Transverse colon (tissue), 4 donors: ENCODE results near the gene OR6K3. TPM values are rescaled to one million over a fixed set of nuclear protein-coding genes. Genes with fewer than 3 reads are reported as not detected.

ENCODE experiments used
- DNase-seq: peaks from one replicate; pipeline ENCODE4 v3.0.0-alpha.2; 2019
- H3K27ac ChIP-seq, 4 donors: fragments of 200-600 bp; sonication (generic); 2 replicates each; pipeline ENCODE4 v1.5.1; 2016 to 2018; ENCODE audit warnings: inconsistent platforms in 4 of 4
- H3K27me3 ChIP-seq: fragments of 200-600 bp; sonication (generic); 2 replicates; pipeline ENCODE4 v1.5.1; 2017; ENCODE audit warnings: inconsistent platforms
- H3K36me3 ChIP-seq, 4 donors: fragments of 200-600 bp; sonication (generic); 2 replicates each; pipeline ENCODE4 v1.5.1; 2017 to 2019; ENCODE audit warnings: inconsistent platforms in 4 of 4
- H3K4me1 ChIP-seq, 4 donors: fragments of 200-600 bp; sonication (generic); 2 replicates each; pipeline ENCODE4 v1.5.1; 2017 to 2020; ENCODE audit warnings: inconsistent platforms in 4 of 4
- H3K4me3 ChIP-seq, 4 donors: fragments of 200-600 bp; sonication (generic); 1 replicate in 1 of 4; 2 replicates in 3 of 4; pipeline versions ENCODE4 v1.5.1 to v1.6.1; 2017 to 2019; ENCODE audit warnings: inconsistent platforms in 4 of 4
- H3K9me3 ChIP-seq, 2 donors: fragments of 200-600 bp; sonication (generic); 2 replicates each; pipeline ENCODE4 v1.5.1; 2017 to 2019; ENCODE audit warnings: inconsistent platforms in 2 of 2
- EP300 ChIP-seq: sonication (generic); formaldehyde crosslinking; IDR thresholded peaks from one replicate; pipeline ENCODE4 v1.6.1; 2017; ENCODE audit warnings: antibody characterized with exemption, low read depth
- POLR2A ChIP-seq: fragments of 450-650 bp; IDR thresholded peaks from one replicate; pipeline ENCODE4 v1.6.1; 2016; ENCODE audit warnings: antibody characterized with exemption, mild to moderate bottlenecking, moderate library complexity
- POLR2AphosphoS5 ChIP-seq, 3 donors: sonication (generic); formaldehyde crosslinking; IDR thresholded peaks; one replicate each; pipeline ENCODE4 v1.6.1; 2016; ENCODE audit warnings: antibody characterized with exemption in 3 of 3
- WGBS, 2 donors: methylation state at CpG; one replicate each; pipeline ENCODE4 v1.1.5; 2018; ENCODE audit warnings: low coverage in 1 of 2; 5-methylcytosine and 5-hydroxymethylcytosine counted together
- in situ Hi-C, 4 donors: fragments of 200-750 bp; cut with MboI; loops; one replicate each; pipeline versions ENCODE4 v1.15.0 to v1.15.1; 2017; ENCODE audit warnings: low sequenced_read_pairs in 3 of 4, low pct_ligation_motif_present in 1 of 4, low pct_unique_long_range_greater_than_20kb in 1 of 4
- intact Hi-C: fragments of 100-400 bp; cut with DNase I; formaldehyde crosslinking; loops from one replicate; pipeline ENCODE4 v1.15.1; 2023; ENCODE audit warnings: low total_unique reads
- total RNA-seq, 4 donors: library from RNA; depleted of rRNA; stranded (reverse); fragments of >200 nt; gene quantifications; one replicate each; pipeline ENCODE4 v1.1.0, GENCODE V29; 2016
- TF ChIP-seq, protein P1 (sequence below), 5 experiments: fragments of 200-600 bp in 3 of 5; fragments of 450-650 bp in 2 of 5; sonication (generic) in 3 of 5; IDR thresholded peaks; 1 replicate in 2 of 5; 2 replicates in 3 of 5; pipeline ENCODE4 v1.5.1; 2016 to 2017; ENCODE audit warnings: antibody characterized with exemption in 5 of 5, inconsistent platforms in 3 of 5, mild to moderate bottlenecking in 2 of 5, moderate library complexity in 1 of 5

OR6K3 gene
- total RNA-seq, 4 donors from 2014 or later = not detected

DNA sequence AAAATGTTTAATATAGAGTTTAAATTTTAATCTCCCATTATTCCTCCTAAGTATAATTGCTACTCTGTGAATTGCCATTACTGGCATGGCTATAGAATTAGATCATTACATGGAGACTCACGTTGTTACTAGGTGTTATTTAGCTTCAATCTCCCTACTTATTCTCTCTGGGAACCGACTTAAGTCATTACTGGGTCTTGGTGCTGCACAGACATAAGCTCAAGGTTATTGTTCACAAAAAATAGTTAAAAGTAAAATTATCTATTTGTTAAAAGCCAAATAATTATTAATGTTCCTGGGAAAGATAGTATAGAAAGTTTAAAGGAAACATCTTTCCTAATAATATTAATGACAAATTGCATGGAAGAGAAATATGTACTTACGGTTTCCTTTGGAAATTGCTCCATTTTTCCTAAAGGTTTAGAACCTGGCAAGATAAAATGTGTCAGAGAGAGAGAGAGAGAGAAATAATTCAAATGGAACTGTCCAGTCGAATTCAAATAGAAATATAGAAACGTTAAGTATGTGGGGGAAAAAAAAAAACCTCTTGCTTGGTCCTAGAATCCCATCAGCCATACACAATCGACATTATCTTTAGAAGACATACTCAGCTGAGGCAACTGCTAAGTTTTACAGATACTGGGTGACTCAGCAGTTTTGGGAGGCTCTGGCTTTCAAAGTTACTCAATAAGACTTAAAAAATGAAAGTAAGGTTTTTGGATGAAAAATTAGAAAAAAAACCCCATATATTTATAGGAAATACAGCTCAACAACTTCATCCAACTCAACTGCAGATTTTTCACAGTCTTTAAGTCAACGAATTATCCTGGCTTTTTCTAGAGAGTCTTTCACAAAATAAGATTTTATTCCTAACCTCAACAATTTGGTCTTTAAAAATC, 34.2 kb downstream of the OR6K3 start, which contains the start of gene SPTA1:
Gene SPTA1, minus strand, starts transcription at position 605 of the 899 bp plus-strand sequence. Its CDS starts 198 bp downstream, at position 407.
- TF ChIP-seq POLR2A (no peak), POLR2AphosphoS5 (IDR thresholded peaks at IDR 0.05) (no peak), EP300 (no peak)
- TF ChIP-seq, protein P1, sequence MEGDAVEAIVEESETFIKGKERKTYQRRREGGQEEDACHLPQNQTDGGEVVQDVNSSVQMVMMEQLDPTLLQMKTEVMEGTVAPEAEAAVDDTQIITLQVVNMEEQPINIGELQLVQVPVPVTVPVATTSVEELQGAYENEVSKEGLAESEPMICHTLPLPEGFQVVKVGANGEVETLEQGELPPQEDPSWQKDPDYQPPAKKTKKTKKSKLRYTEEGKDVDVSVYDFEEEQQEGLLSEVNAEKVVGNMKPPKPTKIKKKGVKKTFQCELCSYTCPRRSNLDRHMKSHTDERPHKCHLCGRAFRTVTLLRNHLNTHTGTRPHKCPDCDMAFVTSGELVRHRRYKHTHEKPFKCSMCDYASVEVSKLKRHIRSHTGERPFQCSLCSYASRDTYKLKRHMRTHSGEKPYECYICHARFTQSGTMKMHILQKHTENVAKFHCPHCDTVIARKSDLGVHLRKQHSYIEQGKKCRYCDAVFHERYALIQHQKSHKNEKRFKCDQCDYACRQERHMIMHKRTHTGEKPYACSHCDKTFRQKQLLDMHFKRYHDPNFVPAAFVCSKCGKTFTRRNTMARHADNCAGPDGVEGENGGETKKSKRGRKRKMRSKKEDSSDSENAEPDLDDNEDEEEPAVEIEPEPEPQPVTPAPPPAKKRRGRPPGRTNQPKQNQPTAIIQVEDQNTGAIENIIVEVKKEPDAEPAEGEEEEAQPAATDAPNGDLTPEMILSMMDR (IDR thresholded peaks at IDR 0.05) = no peak
- no peaks in the 10 kb centered on the region for H3K27me3 ChIP-seq
- no peak within 1 kb of the TSS for H3K4me3 ChIP-seq
- intact Hi-C loops (no loop called here), in situ Hi-C loops (no loop called here)
- no peaks in the 10 kb centered on the region for H3K4me1 ChIP-seq
- H3K9me3 ChIP-seq = no peaks in the 10 kb centered on the region
- no peak for DNase-seq
- H3K27ac ChIP-seq = no peak within 1 kb of the TSS
- H3K36me3 ChIP-seq = no peaks in the 10 kb centered on the region
- 43 to 53% methylated on average over 7 of the region's 7 CpGs for WGBS, 2 donors

GRCh38 chr1:158685085-158685484, 35.4 kb downstream of the OR6K3 start:
- Histone ChIP-seq H3K36me3 (no peaks in the 10 kb centered on the region), H3K9me3 (no peaks in the 10 kb centered on the region), H3K4me3 (no peak overlapping the region), H3K4me1 (no peaks in the 10 kb centered on the region), H3K27ac (no peak overlapping the region), H3K27me3 (no peaks in the 10 kb centered on the region)
- DNase-seq = no peak
- 64 to 66% methylated on average over 5 to 7 of the region's 7 CpGs for WGBS, 2 donors
- TF ChIP-seq, protein P1 (IDR thresholded peaks at IDR 0.05) = no peak
- TF ChIP-seq POLR2A (no peak), POLR2AphosphoS5 (IDR thresholded peaks at IDR 0.05) (no peak), EP300 (no peak)
- in situ Hi-C loops = no loop called here
- intact Hi-C loops = no loop called here

- Histone ChIP-seq H3K4me3 (no peak overlapping the region), H3K27ac (no peak overlapping the region), H3K4me1 (no peaks in the 10 kb centered on the region), H3K36me3 (no peaks in the 10 kb centered on the region), H3K9me3 (no peaks in the 10 kb centered on the region), H3K27me3 (no peaks in the 10 kb centered on the region)
- DNase-seq = no peak
- 83 to 95% methylated on average over 1 to 2 of the region's 2 CpGs for WGBS, 2 donors
- intact Hi-C loops (no loop called here), in situ Hi-C loops (no loop called here)
- TF ChIP-seq POLR2AphosphoS5 (IDR thresholded peaks at IDR 0.05) (no peak), EP300 (no peak), POLR2A (no peak)
- TF ChIP-seq, protein P1 (IDR thresholded peaks at IDR 0.05) = no peak
Observed at GRCh38 chr1:158681606-158682005, 38.9 kb downstream of the OR6K3 start.

- TF ChIP-seq EP300 (no peak), POLR2A (no peak)
- Histone ChIP-seq H3K27ac (no peak overlapping the region), H3K9me3 (no peaks in the 10 kb centered on the region), H3K27me3 (no peaks in the 10 kb centered on the region), H3K4me3 (no peak overlapping the region), H3K4me1 (no peaks in the 10 kb centered on the region), H3K36me3 (no peaks in the 10 kb centered on the region)
- intact Hi-C loops = no loop called here
- in situ Hi-C loops = no loop called here
- 88 to 97% methylated on average over 1 of the region's 1 CpG for WGBS, 2 donors
- no peak for DNase-seq
Observed at GRCh38 chr1:158679289-158679688, 41.2 kb downstream of the OR6K3 start.
